Loucy (cell line): Measurements from ENCODE around the gene LECT2.

Experiments
- H2AFZ ChIP-seq: fragments of 200-600 bp; sonication (generic); 2 replicates; pipeline ENCODE4 v1.6.0; 2016; ENCODE audit warnings: antibody characterized with exemption, mild to moderate bottlenecking, low read length, moderate library complexity
- H3F3A ChIP-seq: fragments of 200-600 bp; 2 replicates; pipeline ENCODE4 v1.6.0; 2016; ENCODE audit warnings: antibody characterized with exemption, low read depth, mild to moderate bottlenecking
- H3K27me3 ChIP-seq: fragments of 200-600 bp; sonication (generic); 2 replicates; pipeline ENCODE4 v1.6.1; 2014; ENCODE audit warnings: low read length, mild to moderate bottlenecking; ENCODE audit not compliant: insufficient read depth, poor library complexity, severe bottlenecking
- H3K36me3 ChIP-seq: fragments of 200-600 bp; sonication (generic); 2 replicates; pipeline ENCODE4 v1.6.1; 2016; ENCODE audit warnings: low read length; ENCODE audit not compliant: insufficient read depth
- H3K4me1 ChIP-seq: fragments of 200-600 bp; sonication (generic); 2 replicates; pipeline ENCODE4 v1.5.1; 2014; ENCODE audit warnings: low read length, mild to moderate bottlenecking; ENCODE audit not compliant: insufficient read depth, poor library complexity, severe bottlenecking
- H3K4me2 ChIP-seq: fragments of 200-600 bp; sonication (generic); 2 replicates; pipeline ENCODE4 v1.6.0; 2014; ENCODE audit warnings: antibody characterized with exemption, low read length, low read depth, mild to moderate bottlenecking; ENCODE audit not compliant: poor library complexity, severe bottlenecking
- H3K4me3 ChIP-seq: fragments of 200-600 bp; sonication (generic); 2 replicates; pipeline ENCODE4 v1.5.1; 2014; ENCODE audit warnings: low read length, mild to moderate bottlenecking, mixed read lengths; ENCODE audit not compliant: poor library complexity, severe bottlenecking
- H3K79me2 ChIP-seq: fragments of 200-600 bp; sonication (generic); 2 replicates; pipeline ENCODE4 v1.6.1; 2014; ENCODE audit warnings: low read length; ENCODE audit not compliant: insufficient read depth
- H3K9ac ChIP-seq: fragments of 200-600 bp; sonication (generic); 2 replicates; pipeline ENCODE4 v1.6.0; 2014; ENCODE audit warnings: mild to moderate bottlenecking, low read depth, low read length, moderate library complexity; ENCODE audit not compliant: poor library complexity, severe bottlenecking
- H3K9me2 ChIP-seq: fragments of 200-600 bp; sonication (generic); replicated peaks from 2 replicates; pipeline ENCODE4 v1.6.1; 2016; ENCODE audit warnings: low read depth, low read length, mixed read lengths
- H3K9me3 ChIP-seq: fragments of 200-600 bp; sonication (generic); 2 replicates; pipeline ENCODE4 v1.6.1; 2014; ENCODE audit warnings: mild to moderate bottlenecking, antibody characterized with exemption, low read length, low read depth; ENCODE audit not compliant: insufficient read depth
- H4K20me1 ChIP-seq: fragments of 200-600 bp; sonication (generic); 2 replicates; pipeline ENCODE4 v1.6.0; 2014; ENCODE audit warnings: antibody characterized with exemption, low read length, mild to moderate bottlenecking; ENCODE audit not compliant: insufficient read depth, poor library complexity, severe bottlenecking
- EZH2phosphoT487 ChIP-seq: fragments of 200-600 bp; IDR thresholded peaks from 2 replicates; pipeline ENCODE4 v1.6.1; 2018; ENCODE audit warnings: antibody characterized with exemption, mild to moderate bottlenecking, moderate library complexity, borderline replicate concordance
- TF ChIP-seq, protein P1 (sequence below): fragments of 200-600 bp; sonication (generic); conservative IDR thresholded peaks from 2 replicates; pipeline ENCODE4 v1.5.1; 2014; ENCODE audit warnings: mild to moderate bottlenecking, antibody characterized with exemption, low read length

Gene LECT2

DNA sequence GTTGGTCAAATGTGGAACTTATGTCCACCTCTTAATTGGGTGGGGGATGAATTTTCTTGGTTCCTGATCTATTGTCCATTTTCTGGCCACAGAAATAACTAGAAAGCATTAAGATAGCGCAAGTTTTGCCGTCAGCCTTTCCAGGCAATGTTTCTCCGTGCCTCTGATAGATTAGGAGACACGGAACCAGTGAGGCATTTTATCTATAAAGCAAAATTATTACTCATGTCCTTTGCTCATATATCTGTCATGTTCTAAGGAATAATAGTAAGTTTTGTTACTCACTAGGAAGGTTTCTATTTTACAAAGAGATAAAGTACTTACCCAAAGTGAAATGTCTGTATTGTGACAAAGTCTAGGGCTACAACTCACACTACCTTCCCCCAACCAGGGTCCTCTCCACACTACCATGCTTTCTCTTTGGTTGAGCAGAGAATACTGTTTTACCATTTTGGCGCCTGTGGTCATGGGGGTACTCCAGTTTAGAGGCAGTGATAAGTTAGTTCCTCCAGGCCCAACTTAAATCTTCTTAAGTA lies 39.2 kb downstream of the LECT2 start:
- H3K36me3 ChIP-seq: no peaks in the 10 kb centered on the region
- no peak for TF ChIP-seq EZH2phosphoT487
- TF ChIP-seq, protein P1, sequence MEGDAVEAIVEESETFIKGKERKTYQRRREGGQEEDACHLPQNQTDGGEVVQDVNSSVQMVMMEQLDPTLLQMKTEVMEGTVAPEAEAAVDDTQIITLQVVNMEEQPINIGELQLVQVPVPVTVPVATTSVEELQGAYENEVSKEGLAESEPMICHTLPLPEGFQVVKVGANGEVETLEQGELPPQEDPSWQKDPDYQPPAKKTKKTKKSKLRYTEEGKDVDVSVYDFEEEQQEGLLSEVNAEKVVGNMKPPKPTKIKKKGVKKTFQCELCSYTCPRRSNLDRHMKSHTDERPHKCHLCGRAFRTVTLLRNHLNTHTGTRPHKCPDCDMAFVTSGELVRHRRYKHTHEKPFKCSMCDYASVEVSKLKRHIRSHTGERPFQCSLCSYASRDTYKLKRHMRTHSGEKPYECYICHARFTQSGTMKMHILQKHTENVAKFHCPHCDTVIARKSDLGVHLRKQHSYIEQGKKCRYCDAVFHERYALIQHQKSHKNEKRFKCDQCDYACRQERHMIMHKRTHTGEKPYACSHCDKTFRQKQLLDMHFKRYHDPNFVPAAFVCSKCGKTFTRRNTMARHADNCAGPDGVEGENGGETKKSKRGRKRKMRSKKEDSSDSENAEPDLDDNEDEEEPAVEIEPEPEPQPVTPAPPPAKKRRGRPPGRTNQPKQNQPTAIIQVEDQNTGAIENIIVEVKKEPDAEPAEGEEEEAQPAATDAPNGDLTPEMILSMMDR: no peak
- H4K20me1 ChIP-seq: no peaks in the 10 kb centered on the region
- no peaks in the 10 kb centered on the region for H3F3A ChIP-seq
- no peak overlapping the region for H3K4me2 ChIP-seq
- no peaks in the 10 kb centered on the region for H3K79me2 ChIP-seq
- no peak overlapping the region for H3K9ac ChIP-seq
- H3K9me3 ChIP-seq: no peaks in the 10 kb centered on the region
- H3K9me2 ChIP-seq: no peaks in the 10 kb centered on the region
- no peak overlapping the region for H2AFZ ChIP-seq
- H3K27me3 ChIP-seq: peaks cover 14% of the 10 kb centered on the region
- no peak overlapping the region for H3K4me3 ChIP-seq
- H3K4me1 ChIP-seq: no peaks in the 10 kb centered on the region

DNA sequence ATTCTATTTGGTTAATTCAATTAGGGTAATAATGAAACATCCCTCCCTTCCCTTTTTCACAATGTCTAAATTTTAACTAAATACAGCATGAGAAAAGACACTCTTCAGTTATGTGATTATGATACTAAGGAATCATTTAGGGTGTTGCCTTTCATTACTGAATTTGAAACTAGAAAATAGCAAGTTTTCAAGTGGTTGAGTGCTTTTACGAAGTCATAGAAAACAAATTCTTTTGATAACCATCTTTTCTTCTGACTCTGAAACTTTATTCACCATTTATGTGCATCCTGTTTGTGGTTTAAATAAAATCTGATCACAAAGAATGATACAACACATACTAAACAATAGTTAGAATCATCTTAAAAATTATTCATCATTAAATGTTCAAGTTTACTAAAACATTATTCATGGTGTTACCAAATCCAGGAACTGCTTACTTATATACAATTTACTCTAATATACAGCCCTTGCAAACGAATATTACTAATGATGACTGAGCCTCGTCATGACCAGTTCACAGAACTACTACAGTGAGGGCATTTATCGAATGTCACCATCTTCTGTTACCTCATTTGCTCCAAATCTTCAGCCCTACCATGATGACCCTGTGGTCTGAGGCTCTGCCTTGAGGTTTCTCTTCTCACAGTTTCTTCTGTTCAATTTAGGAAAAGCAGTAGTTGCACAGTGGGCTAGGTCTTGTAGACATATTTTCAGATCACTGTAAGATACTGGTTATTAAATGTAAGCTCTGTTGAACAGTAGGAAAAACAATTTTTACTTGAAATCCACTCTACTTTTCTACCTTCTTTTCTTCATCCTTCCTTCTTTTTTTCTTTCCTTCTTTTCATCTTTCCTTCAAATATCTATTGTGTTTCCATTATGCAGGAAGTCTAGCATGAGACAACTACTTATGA lies 40.8 kb downstream of the LECT2 start:
- no peaks in the 10 kb centered on the region for H3K9me2 ChIP-seq
- no peak overlapping the region for H2AFZ ChIP-seq
- H3F3A ChIP-seq: no peaks in the 10 kb centered on the region
- no peak overlapping the region for H3K9ac ChIP-seq
- H3K4me2 ChIP-seq: no peak overlapping the region
- H3K9me3 ChIP-seq: no peaks in the 10 kb centered on the region
- no peaks in the 10 kb centered on the region for H3K4me1 ChIP-seq
- no peak overlapping the region for H3K4me3 ChIP-seq
- no peaks in the 10 kb centered on the region for H3K79me2 ChIP-seq
- no peaks in the 10 kb centered on the region for H3K36me3 ChIP-seq
- TF ChIP-seq EZH2phosphoT487: no peak
- TF ChIP-seq, protein P1: no peak
- no peaks in the 10 kb centered on the region for H4K20me1 ChIP-seq
- H3K27me3 ChIP-seq: peaks cover 7% of the 10 kb centered on the region

DNA sequence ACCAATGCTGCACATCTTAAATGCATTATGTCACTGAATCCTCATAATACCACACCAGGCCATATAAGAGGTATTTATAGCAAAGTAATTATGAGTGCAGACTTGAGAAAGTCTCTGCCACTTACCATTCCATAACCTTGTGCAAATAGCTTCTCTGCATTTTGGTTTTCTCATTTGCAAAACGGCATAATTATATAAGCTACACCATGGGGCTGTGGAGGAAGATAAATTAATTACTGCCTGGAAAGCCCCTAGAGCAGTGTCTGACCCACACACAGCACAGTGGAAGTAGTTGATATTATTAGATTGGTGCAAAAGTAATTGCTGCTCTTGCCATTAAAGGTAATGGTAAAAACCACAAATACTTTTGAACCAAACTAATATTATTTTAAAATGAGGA lies 49.6 kb downstream of the LECT2 start:
- Histone ChIP-seq H4K20me1 (no peaks in the 10 kb centered on the region), H3K4me2 (no peak overlapping the region), H2AFZ (no peak overlapping the region), H3K4me1 (no peaks in the 10 kb centered on the region), H3K27me3 (peaks cover 6% of the 10 kb centered on the region), H3K36me3 (no peaks in the 10 kb centered on the region), H3K9me3 (no peaks in the 10 kb centered on the region), H3F3A (no peaks in the 10 kb centered on the region), H3K4me3 (no peak overlapping the region), H3K9ac (no peak overlapping the region), H3K9me2 (no peaks in the 10 kb centered on the region), H3K79me2 (no peaks in the 10 kb centered on the region)
- TF ChIP-seq, protein P1: no peak
- TF ChIP-seq EZH2phosphoT487: no peak
